ENCODE measurements around the gene RNF130.

The RNF130 gene

DNA sequence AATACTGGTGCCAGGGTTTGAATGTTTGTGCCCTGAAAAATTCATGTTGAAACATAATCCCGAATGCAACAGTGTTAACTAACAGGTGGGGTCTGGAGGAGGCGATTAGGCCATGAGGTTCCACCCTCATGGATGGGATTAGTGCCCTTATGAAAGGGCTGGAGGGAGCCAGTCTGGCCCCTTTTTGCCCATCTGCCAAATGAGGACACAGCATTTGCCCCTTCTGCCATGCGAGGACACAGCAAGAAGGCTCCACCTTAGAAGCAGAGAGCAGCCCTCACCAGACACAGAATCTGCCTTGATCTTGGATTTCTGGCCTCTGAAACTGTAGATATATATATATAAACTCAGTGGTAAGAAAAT, 32.6 kb upstream of the RNF130 start:
- no peak for DNase-seq
- in situ Hi-C loops (cut with MboI; ENCODE audit: low pct_unique_long_range_greater_than_20kb, low sequenced_read_pairs), result no loop called here

DNA sequence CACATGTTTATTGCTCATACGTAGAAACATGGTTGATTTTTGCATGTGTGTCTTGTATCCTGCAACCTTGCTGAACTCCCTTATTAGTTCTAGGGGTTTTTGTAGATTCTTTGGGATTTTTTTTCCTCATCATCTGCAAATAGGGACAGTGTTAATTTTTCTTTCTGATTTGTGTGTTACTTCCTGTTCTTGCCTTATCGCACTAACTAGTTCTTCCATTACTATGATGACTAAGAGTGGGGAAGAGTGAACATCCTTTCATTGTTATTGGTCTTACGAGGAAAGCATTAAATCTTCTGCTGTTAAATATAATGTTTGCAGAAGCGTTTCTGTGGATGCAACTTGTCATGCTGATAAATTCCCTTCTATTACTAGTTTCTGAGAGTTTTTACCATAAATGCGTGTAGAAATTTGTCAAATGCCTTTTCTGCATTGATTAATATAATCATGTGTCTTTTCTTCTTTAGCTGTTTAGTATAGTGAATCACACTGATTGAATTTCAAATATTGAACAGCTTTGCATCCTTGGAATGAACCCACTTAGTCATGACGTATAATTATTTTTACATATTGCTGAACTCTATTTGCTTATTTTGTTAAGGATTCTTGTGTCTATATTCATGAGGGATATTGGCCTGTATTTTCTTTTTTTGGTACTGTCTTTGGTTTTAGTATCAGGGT, 32.1 kb upstream of the RNF130 start:
- in situ Hi-C loops (cut with MboI; ENCODE audit: low pct_unique_long_range_greater_than_20kb, low sequenced_read_pairs), result no loop called here

DNA sequence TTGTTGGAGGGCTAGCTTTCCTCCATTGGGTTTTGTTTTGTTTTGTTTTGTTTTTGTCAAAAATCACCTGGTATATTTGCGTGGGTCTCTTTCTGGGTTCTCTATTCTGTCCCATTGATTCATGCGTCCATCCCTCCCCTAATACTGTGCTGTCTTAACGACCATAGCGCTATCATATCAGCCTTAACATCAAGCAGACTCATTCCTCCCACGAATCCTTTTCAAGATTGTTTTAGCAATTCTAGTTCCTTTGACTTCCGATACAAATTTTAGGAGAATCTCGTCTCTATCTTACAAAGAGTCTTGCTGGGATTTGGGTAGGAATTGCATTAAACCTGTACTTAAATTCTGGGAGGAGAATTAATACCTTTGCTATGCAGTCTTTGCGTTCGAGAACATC, 31.1 kb upstream of the RNF130 start:
- in situ Hi-C loops (cut with MboI; ENCODE audit: low pct_unique_long_range_greater_than_20kb, low sequenced_read_pairs), result no loop called here
- no peak for DNase-seq

More for the DNA sequence above, 32.1 kb upstream of the RNF130 start:
- DNase-seq, result no peak

GRCh38 chr5:180101451-180102105, 30.0 kb upstream of the RNF130 start:
- no peak for DNase-seq
- in situ Hi-C loops (cut with MboI; ENCODE audit: low pct_unique_long_range_greater_than_20kb, low sequenced_read_pairs), result no loop called here

DNA sequence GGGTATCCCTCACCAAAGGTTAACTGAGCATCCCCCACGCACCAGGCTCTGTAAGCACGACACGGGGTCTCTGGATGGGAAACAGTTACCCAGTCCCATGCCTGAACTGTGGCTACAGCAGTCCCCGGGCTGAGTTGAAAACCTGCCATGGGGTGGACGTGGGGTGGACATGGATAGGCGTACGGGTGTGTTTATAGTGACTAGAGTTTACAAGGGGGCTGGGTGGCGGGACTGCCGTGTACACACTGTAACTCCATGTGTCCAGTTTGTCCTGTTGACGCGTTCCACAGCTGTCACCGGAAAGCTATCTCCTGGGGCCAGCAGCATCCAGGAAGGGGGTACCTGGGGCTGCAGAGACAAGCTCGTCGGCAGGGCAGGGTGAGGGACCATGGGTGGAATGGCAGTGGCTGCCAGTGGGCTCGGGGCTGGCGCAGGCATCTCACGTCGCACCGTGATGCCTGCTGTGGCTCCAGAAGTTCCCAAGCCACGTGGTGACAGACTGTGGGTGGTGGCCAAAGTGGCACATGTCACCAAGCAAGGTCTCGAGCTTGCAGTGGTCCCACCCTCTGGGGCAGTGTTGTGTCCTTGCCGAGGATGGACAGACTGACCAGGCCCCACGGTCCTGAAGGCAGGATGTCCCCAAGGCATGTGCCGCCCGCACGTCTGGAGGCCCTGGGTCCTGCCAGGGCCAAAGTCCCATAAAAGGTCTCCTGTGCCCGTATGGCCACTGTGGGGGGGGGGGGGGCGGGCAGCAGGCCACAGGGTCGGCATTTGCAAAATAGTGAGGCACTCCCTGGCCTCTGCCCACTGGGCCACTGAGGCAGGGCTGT, 29.3 kb upstream of the RNF130 start:
- no peak for DNase-seq
- in situ Hi-C loops (cut with MboI; ENCODE audit: low pct_unique_long_range_greater_than_20kb, low sequenced_read_pairs), result no loop called here

DNA sequence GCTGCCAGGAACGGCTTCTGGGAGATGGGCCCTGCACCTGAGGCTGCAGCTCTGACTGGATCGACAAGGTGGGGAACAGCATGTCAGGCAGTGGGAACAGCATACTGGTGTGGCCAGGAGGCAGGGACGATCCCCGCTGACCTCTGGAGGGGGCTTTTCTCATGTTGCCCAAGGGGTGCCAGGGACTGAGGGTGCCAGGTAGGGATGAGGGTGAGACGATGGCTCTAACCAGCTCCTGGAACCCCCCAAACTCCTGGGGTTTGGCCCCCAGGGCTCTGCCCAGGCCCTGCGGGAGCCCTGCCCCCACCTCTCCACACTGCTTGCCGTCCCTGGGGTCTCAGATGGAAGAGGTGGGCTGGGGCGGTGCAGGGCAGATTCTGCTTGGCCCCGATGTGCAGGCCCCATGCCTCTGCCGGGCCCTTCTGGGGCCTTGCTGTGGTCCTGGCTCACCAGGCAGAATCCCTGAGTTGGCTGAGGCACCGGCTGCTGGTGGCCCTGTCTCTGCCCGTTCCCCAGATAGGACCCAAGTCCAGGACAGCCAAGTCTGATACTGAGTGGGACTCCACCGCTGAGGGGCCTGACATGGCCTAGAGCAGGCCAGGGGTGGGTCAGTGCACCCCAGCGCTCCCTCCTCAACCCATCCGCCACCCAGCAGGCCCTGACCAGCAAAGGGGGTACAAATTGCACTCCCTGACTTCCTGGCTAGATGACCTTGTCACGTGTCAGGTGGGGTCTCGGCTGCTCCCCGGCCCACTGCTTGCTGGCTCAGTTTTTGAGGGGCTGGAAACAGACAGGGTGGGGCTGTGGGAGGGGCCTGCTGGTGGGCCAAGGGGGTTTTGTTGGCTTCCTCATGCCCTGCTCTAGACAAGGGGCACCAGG, 28.4 kb upstream of the RNF130 start:
- no peak for DNase-seq
- in situ Hi-C loops (cut with MboI; ENCODE audit: low pct_unique_long_range_greater_than_20kb, low sequenced_read_pairs), result no loop called here

- in situ Hi-C loops (cut with MboI; ENCODE audit: low pct_unique_long_range_greater_than_20kb, low sequenced_read_pairs), result no loop called here
Observed at GRCh38 chr5:180098991-180099732, 27.6 kb upstream of the RNF130 start.

GRCh38 chr5:180098526-180098925, 27.0 kb upstream of the RNF130 start:
- DNase-seq, result no peak
- in situ Hi-C loops (cut with MboI; ENCODE audit: low pct_unique_long_range_greater_than_20kb, low sequenced_read_pairs), result no loop called here

More at GRCh38 chr5:180098991-180099732, 27.6 kb upstream of the RNF130 start:
- no peak for DNase-seq

DNA sequence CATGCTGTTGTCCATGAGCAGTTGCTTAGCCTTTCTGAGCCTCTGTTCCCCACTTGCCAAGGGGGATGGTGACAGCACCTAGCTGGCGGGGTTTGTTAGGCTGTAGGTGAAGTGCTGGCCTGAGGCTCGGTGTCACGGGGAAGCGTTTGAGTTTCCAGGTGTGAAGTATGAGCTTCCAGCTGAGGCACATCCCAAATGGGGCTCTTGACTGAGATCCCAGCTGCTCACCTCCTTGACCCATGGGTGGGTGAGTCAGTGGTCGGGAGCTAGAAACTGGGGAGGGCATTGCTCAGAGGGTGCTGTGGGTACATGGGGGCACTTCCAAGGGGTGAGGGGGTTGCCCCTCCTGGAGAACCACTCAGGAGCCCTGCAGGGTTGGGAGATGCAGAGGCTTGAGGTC, 26.4 kb upstream of the RNF130 start:
- in situ Hi-C loops (cut with MboI; ENCODE audit: low pct_unique_long_range_greater_than_20kb, low sequenced_read_pairs), result no loop called here
- DNase-seq, result no peak

GRCh38 chr5:180097163-180097894, 25.8 kb upstream of the RNF130 start:
- in situ Hi-C loops (cut with MboI; ENCODE audit: low pct_unique_long_range_greater_than_20kb, low sequenced_read_pairs), result no loop called here
- DNase-seq, result no peak

- in situ Hi-C loops (cut with MboI; ENCODE audit: low pct_unique_long_range_greater_than_20kb, low sequenced_read_pairs), result no loop called here
- no peak for DNase-seq
Observed at GRCh38 chr5:180096616-180097015, 25.1 kb upstream of the RNF130 start.

DNA sequence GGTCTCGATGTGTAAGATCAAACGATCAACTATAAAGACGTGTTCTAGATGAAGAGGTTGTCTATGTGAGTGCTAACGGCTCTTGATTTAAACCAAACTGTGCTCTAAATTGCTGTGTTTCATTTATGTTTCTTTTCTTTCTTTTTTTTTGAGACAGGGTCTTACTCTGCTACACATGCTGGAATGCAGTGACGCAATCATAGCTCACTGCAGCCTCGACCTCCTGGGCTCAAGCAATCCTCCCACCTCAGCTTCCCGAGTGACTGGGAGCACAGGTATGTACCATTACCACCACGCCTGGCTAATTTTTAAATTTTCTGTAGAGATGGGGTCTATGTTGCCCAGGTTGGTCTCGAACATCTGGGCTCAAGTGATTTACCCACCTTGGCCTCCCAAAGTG, 24.0 kb upstream of the RNF130 start:
- DNase-seq, result no peak
- in situ Hi-C loops (cut with MboI; ENCODE audit: low pct_unique_long_range_greater_than_20kb, low sequenced_read_pairs), result no loop called here

- peak; percentile 96 for DNase-seq
- in situ Hi-C loops (cut with MboI; ENCODE audit: low pct_unique_long_range_greater_than_20kb, low sequenced_read_pairs), result no loop called here
Observed at GRCh38 chr5:180093651-180094382, 22.3 kb upstream of the RNF130 start.

- in situ Hi-C loops (cut with MboI; ENCODE audit: low pct_unique_long_range_greater_than_20kb, low sequenced_read_pairs), result no loop called here
- no peak for DNase-seq
Observed at GRCh38 chr5:180093241-180093640, 21.7 kb upstream of the RNF130 start.

GRCh38 chr5:180090769-180091546, 19.4 kb upstream of the RNF130 start:
- peak; percentile 77 for DNase-seq
- in situ Hi-C loops (cut with MboI; ENCODE audit: low pct_unique_long_range_greater_than_20kb, low sequenced_read_pairs), result no loop called here

DNA sequence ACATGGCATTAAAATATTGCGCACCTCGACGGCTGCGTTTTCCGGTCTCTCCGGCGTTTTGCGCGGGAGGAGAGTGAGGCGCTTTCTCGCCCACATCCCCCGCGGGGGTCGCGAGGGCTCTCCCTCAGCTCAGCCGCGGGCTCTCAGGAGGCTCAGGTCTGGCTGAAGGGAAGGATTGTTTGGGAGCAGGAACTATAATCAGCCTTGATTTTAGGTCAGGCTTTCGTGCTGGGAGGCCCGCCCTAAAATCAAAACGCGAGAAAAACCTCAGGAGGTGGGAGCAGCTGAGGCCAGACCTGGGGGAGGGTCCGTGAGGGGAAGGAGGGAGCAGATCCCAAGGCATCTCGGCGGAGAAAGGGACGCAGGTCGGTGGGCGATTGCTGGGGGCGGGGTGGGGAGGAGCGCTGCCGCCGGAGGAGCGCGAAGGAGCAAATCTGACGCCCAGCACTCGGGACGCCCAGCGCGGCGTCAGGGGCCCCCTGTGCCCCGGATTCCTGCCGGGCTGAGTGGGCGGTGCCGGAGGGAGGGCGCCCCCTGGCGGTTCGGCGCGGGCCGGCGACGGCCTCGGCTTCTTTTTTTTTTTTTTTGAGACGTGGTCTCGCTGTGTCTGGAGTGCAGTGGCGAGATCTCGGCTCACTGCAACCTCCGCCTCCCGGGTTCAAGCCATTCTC, 18.7 kb upstream of the RNF130 start:
- in situ Hi-C loops (cut with MboI; ENCODE audit: low pct_unique_long_range_greater_than_20kb, low sequenced_read_pairs), result no loop called here
- peak; percentile 92 for DNase-seq
